Lower leg skin (tissue), 4 donors: ENCODE measurements around the gene PPP2R5B. TPM values are rescaled to one million over a fixed set of nuclear protein-coding genes. Genes with fewer than 3 reads are reported as not detected.
A peak's percentile ranks its signal among the peaks of the same experiment; 100 is the strongest.

Source experiments
- DNase-seq, 2 donors: peaks; one replicate each; pipeline ENCODE4 v3.0.0-alpha.2; 2019; ENCODE audit warnings: low spot score in 2 of 2
- H3K4me3 ChIP-seq: fragments of 200-600 bp; sonication (generic); 2 replicates; pipeline ENCODE4 v1.5.1; 2017; ENCODE audit warnings: mild to moderate bottlenecking, low read depth; ENCODE audit not compliant: poor library complexity, severe bottlenecking
- CTCF ChIP-seq, 3 donors: fragments of 450-650 bp; IDR thresholded peaks; one replicate each; pipeline ENCODE4 v1.5.1; 2016; ENCODE audit warnings: antibody characterized with exemption in 3 of 3, mild to moderate bottlenecking in 3 of 3, moderate library complexity in 2 of 3
- POLR2A ChIP-seq, 2 donors: fragments of 450-650 bp; IDR thresholded peaks; one replicate each; pipeline ENCODE4 v1.6.1; 2016 to 2017; ENCODE audit warnings: antibody characterized with exemption in 2 of 2, mild to moderate bottlenecking in 1 of 2, moderate library complexity in 1 of 2
- WGBS, 2 donors: methylation state at CpG; one replicate each; pipeline ENCODE4 v1.1.5; 2018; 5-methylcytosine and 5-hydroxymethylcytosine counted together
- intact Hi-C: fragments of 100-400 bp; cut with DNase I; formaldehyde crosslinking; loops from one replicate; pipeline ENCODE4 v1.15.0; 2023; ENCODE audit warnings: low total_unique reads
- total RNA-seq, 4 donors: library from RNA; depleted of rRNA; stranded (reverse); fragments of >200 nt; gene quantifications; one replicate each; pipeline ENCODE4 v1.1.0, GENCODE V29; 2016

Gene PPP2R5B
- total RNA-seq, 4 donors from 2014 or later: 21.8 to 43.6 (median 34.0) TPM

- H3K4me3 ChIP-seq: peak overlapping the region; percentile 82
- intact Hi-C loops: no loop called here
- no peak for DNase-seq
- TF ChIP-seq POLR2A (IDR thresholded peaks at IDR 0.05) (no peak), CTCF (IDR thresholded peaks at IDR 0.05) (no peak)
- WGBS, 2 donors: 0 to 8% methylated on average over 8 to 17 of the region's 24 CpGs
Observed at GRCh38 chr11:64924910-64925284, 408 bp downstream of the PPP2R5B start.

GRCh38 chr11:64925536-64926436, 1.3 kb downstream of the PPP2R5B start:
- intact Hi-C loops: no loop called here
- no peak for DNase-seq
- 66 to 76% methylated on average over 20 to 21 of the region's 24 CpGs for WGBS, 2 donors
- TF ChIP-seq CTCF (IDR thresholded peaks at IDR 0.05) (no peak), POLR2A (IDR thresholded peaks at IDR 0.05) (no peak)
- H3K4me3 ChIP-seq: no peak overlapping the region

GRCh38 chr11:64926689-64927088, 2.2 kb downstream of the PPP2R5B start:
- intact Hi-C loops: no loop called here
- H3K4me3 ChIP-seq: no peak overlapping the region
- TF ChIP-seq POLR2A (IDR thresholded peaks at IDR 0.05) (no peak), CTCF (IDR thresholded peaks at IDR 0.05) (no peak)
- 83 to 86% methylated on average over 21 to 22 of the region's 22 CpGs for WGBS, 2 donors
- no peak for DNase-seq

- no peak overlapping the region for H3K4me3 ChIP-seq
- intact Hi-C loops: no loop called here
- no peak for DNase-seq
- TF ChIP-seq POLR2A (IDR thresholded peaks at IDR 0.05) (no peak), CTCF (IDR thresholded peaks at IDR 0.05) (no peak)
- 95% methylated on average over 2 of the region's 2 CpGs for WGBS, 2 donors
Observed at GRCh38 chr11:64928957-64929356, 4.5 kb downstream of the PPP2R5B start.

- no peak overlapping the region for H3K4me3 ChIP-seq
- 89 to 94% methylated on average over 7 of the region's 7 CpGs for WGBS, 2 donors
- peak in 1 of 2 donors; percentile 64 for DNase-seq
- TF ChIP-seq CTCF (IDR thresholded peaks at IDR 0.05): no peak
- intact Hi-C loops: no loop called here
Observed at GRCh38 chr11:64929625-64930024, 5.1 kb downstream of the PPP2R5B start.
